ENCODE data around the gene ASPG.

The ASPG gene

GRCh38 chr14:104085032-104085888 lies at the start of gene ASPG:
Gene ASPG (plus strand): TSS chr14:104085700. CDS start chr14:104085771, 71 bp downstream.
- DNase-seq: no peak

DNA sequence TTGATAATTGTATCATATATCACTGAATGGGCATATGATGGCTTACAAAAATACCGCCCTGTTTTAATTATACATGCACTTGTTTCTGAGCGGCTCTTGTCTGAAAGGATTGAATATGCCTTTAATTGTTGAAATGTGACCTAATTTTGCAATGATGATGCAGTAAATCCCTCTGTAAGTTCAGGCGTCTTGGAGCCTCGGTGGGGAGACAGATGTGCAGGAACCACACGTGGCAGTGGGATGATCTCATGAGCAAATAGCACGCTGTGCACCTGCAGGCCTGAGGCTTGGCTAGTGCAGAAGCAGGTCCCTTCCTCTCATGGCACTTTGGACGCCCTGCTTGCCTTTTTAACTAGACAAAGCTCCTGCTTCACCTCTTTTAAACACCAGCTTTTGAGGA lies 49.3 kb upstream of the ASPG start:
- DNase-seq: no peak

GRCh38 chr14:104037074-104037473 lies 48.4 kb upstream of the ASPG start:
- no peak for DNase-seq

GRCh38 chr14:104037903-104038302 lies 47.6 kb upstream of the ASPG start:
- no peak for DNase-seq

DNA sequence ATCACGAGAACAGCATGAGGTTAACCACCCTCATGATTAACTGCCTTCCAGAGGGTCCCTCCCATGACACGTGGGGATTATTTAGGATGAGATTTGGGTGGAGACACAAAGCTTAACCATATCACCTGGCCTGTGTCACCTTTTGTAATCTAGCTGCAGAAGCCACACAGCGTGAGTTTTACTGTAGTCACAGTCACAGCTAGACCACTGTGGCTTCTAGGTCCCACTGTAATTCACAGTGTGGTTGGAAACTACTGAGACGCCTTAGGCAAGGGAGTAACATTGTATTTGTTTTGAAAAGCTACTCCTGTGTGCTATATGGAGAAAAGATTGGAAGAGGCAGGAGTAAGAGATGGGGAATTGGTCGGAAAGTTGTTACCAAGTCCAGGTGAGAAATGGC lies 46.3 kb upstream of the ASPG start:
- DNase-seq: no peak

DNA sequence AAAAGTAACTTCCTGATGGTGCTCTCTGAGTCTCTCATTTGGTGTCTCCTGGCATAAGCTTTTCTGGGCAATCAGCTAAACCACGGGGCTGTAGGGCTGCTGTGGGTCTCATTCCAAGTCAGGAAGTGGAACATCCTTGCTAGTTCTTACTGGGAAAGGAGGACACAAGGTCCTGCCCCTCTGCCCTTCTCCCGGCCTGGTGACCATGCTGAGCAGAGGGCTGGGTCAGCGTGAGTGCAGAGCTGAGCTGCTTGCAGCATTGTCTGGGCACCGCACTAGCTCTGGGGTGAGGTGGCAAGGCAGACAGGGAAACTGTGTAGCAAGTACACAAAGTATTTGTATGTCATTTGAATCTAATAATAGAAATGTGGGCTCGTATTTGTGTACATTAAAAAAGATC lies 45.0 kb upstream of the ASPG start:
- no peak for DNase-seq

DNA sequence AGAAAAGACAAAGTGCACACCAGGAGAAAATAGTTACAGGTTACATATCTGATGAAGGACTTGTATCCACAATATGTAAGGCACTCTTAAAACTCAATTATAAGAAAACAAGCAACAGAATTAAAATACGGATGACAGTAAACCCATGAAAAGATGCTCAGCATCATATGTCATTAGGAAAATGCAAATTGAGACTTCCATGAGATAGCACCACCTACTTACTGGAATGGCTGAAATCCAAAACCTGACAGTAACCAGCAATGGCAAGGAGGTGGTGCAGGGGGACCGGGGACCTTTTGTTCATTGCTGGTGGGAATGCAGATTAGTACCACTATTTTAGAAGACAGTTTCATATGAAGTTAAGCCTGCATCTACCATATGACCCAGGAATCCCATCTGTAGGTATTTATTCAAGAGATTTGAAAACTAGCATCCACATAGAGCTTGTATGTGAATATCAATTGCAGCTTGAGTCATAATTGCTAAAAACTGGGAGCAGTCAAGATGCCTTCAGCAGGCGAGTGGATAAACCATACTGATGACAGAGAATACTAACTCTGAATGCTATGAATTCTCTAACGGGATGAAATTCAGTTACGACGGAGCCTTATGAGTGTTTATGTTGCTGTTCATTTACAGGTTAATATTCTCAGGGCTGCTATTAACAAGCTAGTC lies 43.9 kb upstream of the ASPG start:
- no peak for DNase-seq

GRCh38 chr14:104044016-104044415 lies 41.5 kb upstream of the ASPG start:
- no peak for DNase-seq

- DNase-seq: no peak
These were observed 37.7 kb upstream of the ASPG start for GRCh38 chr14:104047761-104048160.

GRCh38 chr14:104048758-104049507 lies 36.6 kb upstream of the ASPG start:
- no peak for DNase-seq

DNA sequence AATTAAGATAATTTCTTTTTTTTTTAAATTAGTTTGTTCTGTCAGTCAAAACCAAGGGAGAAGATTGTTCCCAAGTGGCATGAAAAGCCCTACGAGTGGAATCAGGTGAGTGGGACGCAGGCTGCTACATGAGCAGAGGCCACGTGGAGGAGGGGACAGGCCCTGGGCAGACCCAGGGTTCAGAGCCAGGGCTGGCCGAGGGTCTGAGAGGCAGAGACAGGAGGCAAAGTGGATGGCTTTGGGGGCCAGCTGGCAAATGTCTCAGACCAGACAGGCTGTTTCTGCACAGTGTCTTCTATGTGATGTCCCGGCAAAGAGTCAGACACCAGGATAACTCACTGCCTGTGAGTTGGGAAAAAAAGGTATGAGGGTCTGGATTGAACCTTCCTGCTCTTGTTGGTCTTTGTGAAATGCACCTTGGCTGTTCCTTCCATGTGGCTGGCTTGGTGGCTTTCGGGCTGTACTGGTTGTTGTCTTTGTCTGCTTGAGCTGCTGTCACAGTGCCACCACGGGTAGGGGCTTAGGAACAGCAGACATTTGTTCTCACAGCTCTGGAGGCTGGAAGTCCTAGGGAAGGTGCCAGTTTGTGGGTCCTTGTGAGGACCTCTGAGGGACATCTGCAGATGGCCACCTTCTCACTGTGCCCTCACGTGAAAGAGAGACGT lies 35.8 kb upstream of the ASPG start:
- no peak for DNase-seq

DNA sequence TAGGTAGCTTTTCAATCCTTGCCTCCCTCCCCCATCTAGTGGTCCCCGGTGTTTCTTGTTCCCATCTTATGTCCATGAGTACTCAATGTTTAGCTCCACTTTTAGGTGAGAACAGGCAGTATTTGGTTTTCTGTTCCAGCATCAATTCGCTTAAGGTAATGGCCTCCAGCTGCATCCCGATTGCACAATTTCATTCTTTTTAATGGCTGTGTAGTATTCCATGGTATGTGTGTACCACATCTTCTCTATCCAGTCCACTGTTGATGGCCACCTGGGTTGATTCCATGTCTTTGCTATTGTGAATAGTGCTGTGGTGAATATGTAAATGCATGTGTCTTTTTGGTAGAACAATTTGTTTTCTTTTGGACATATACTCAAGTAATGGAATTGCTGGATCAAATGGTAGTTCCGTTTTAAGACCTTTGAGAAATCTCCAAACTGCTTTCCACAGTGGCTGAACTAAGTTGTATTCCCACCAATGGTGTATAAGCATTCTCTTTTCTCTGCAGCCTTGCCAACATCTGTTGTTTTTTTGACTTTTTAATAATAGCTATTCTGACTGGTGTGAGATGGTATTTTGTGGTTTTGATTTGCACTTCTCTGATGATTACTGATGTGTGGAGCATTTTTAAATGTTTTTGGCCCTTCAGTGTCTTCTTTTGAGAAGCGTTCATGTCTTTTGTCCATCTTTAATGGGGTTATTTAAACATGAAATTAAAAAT lies 34.2 kb upstream of the ASPG start:
- no peak for DNase-seq

DNA sequence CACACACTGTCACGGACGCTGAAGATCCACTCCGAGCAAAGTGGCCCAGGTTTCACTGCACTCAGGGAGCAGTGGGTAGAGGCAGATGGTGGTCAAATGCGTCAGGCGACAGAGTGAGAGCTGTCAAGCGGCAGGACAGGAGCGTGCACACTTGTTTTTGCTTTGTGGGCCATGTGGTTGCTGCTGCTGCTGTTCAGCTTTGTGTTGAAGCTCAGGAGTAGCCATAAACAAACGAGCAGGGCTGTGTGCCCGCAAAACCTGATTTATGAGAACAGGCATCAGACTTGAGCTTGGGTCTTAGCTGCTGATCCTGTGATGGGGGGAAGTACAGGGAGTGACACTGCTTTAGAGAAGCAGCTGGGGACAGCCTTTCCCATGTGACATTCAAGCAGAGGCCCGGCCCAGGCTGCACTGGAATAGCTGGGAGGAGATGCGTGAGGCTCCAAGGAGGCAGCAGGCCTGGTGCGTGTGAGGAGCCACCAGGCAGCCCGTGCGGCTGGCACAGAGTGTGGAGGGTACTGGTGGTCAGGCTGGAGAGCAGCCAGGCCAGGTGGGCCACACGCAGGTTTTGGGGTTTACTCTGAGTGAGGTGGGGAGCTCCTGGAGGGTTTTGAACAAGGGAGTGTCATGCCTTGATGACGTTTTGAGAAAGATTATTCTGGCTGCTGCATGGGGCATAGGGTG lies 31.1 kb upstream of the ASPG start:
- DNase-seq: no peak

DNA sequence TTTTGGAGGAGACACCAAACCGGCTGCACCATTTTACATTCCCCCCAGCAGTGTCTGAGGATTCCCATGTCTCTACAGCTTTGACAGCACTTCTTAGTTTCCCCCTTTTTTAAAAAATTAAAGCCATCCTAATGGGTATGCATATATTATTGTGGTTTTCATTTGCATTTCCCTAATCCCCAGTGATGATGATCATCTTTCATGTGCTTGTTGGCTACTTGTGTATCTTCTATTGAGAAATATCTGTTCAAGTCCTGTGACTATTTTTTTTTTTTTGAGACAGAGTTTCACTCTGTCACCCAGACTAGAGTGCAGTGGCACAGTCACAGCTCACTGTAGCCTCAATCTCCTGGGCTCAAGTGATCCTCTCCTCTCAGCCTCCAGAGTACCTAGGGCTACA lies 23.2 kb upstream of the ASPG start:
- DNase-seq: no peak

DNA sequence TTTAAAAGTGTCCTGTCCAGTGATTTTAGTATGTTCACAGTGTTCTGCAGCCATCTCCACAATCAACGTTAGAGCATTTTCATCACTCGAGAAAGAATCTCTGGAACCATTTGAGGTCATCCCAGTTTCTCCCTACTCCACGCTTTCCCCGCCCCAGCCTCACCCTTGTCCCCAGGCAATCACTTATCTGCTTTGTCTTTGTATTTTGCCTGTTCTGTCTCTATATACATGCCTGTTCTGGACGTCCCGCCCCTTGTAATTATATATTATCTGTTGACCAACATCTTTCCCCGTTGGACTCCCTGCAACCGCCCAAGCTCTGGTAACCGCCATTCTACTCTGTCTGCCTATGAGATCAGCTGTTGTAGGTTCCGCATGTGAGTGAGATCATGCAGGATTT lies 21.5 kb upstream of the ASPG start:
- DNase-seq: no peak

- no peak for DNase-seq
These were observed 19.2 kb upstream of the ASPG start for GRCh38 chr14:104066279-104066678.

DNA sequence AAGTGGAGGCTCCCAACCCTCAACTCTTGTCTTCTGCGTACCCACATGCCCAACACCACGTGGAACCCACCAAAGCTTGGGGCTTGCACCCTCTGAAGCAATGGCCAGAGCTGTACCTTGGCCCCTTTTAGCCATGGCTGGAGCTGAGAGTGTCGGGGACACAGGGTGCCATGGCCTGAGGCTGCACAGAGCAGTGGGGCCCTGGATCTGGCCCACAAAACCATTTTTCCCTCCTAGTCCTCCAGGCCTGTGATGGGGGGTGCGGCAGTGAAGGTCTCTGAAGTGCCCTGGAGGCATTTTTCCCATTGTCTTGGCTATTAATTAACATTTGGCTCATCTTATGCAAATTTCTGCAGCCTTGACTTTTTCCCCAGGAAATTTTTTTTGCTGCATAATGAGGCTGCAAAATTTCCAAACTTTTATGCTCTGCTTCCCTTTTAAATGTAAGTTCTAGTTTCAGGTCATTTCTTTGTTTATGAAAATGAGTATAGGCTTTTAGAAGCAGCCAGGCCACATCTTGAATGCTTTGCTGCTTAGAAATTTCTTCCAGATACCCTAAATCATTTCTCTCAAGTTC lies 18.7 kb upstream of the ASPG start:
- DNase-seq: no peak

DNA sequence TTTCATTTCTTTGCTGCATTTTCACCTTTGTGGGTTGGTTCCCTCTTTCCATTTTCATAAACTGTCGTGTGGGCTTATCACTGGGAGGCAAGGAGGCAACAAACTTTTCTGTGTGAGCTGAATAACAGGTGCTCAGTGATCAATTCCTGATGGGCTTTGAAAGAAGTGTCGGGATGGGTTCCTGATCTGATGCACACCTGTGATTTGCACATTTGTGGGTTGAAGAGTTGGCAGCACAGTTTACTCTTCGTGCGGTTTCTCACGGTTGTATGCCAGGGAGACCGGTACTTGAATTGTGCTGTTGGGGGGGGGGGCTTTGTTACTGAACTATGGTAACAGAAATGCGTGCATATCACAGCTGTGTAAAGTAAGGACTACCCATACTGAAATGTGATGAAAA lies 16.0 kb upstream of the ASPG start:
- no peak for DNase-seq

GRCh38 chr14:104072586-104072985 lies 12.9 kb upstream of the ASPG start:
- no peak for DNase-seq

DNA sequence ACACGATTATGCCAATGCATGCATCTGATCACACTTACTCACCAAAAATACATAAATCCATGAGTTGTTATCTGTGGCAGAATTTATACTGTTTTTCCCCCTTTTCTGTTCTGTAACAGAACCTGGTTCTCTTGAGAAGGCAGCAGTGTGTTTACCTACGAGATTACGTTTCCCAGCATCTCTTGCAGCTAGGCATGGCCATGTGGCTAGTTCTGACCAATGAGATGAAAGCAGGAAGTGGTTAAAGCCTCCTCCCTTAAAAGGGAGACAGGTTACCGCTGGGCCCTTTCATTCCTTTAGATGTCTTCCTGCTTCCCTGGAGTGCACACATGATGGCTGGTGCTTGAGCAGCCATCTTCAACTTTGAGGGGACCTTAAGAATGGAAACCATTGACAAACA lies 11.7 kb upstream of the ASPG start:
- DNase-seq: no peak

DNA sequence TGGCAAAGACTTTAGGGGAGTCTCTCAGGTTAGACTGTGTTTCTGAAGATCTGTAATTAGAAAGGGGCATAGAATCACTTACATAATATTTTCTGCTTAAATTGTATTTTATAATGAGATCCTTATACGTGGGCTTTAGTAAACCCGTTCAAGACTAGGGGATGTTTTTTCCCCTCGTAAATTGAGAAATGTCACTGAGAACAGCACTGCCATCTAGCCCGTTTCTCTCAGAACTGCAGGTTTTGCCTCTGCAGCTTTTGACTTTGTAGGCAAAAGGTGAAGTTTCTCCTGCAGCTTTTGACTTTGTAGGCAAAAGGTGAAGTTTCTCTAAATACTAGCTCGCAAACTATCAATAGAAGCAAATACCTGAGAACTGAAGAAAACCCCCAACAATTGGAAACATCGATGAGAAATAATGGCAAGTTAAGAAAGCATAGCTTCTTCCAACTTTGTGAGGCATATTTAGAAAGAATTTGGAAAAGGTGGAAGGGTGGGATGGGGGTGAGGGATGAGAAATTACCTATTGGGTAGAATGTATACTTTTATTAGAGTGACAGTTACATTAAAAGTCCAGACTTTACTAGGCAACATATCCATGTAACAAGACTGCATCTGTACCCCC lies 9.9 kb upstream of the ASPG start:
- DNase-seq: no peak

All from left hindlimb (tissue), 1 donor.